HepG2 (cell line): Measurements from ENCODE around the gene SLC48A1. TPM values are rescaled to one million over a fixed set of nuclear protein-coding genes. Genes with fewer than 3 reads are reported as not detected.
A peak's percentile ranks its signal among the peaks of the same experiment; 100 is the strongest.

ENCODE experiments used
- ARID5B ChIP-seq: IDR thresholded peaks from 2 replicates; pipeline ENCODE4 v1.4.0; 2020; ENCODE audit warnings: mild to moderate bottlenecking, missing genetic modification reagents
- CEBPG ChIP-seq: IDR thresholded peaks from 2 replicates; pipeline ENCODE4 v1.6.1; 2016
- HES4 ChIP-seq: sonication (generic); formaldehyde crosslinking; IDR thresholded peaks from 2 replicates; pipeline ENCODE4 v1.9.0; 2021; ENCODE audit warnings: mild to moderate bottlenecking, missing genetic modification reagents, borderline replicate concordance
- HNRNPLL ChIP-seq: fragments of 200-400 bp; formaldehyde crosslinking; IDR thresholded peaks from 2 replicates; pipeline ENCODE4 v1.6.1; 2017; ENCODE audit warnings: mild to moderate bottlenecking, low read depth, low read length; ENCODE audit not compliant: poor library complexity, severe bottlenecking
- KDM2A ChIP-seq: sonication (generic); formaldehyde crosslinking; IDR thresholded peaks from 2 replicates; pipeline ENCODE4 v1.4.0; 2020; ENCODE audit warnings: low read depth, missing genetic modification reagents, borderline replicate concordance
- MEIS2 ChIP-seq: sonication (generic); formaldehyde crosslinking; IDR thresholded peaks from 2 replicates; pipeline ENCODE4 v1.9.0; 2021; ENCODE audit warnings: mild to moderate bottlenecking, missing genetic modification reagents
- PHB2 ChIP-seq: fragments of 450-650 bp; IDR thresholded peaks from 2 replicates; pipeline ENCODE4 v1.6.1; 2018; ENCODE audit not compliant: partially characterized antibody
- RBFOX2 ChIP-seq: fragments of 200-400 bp; formaldehyde crosslinking; IDR thresholded peaks from 2 replicates; pipeline ENCODE4 v1.6.1; 2017; ENCODE audit warnings: low read depth, mild to moderate bottlenecking, low read length
- SP1 ChIP-seq, 2 experiments: fragments of 450-650 bp in 1 of 2; sonication (generic) in 1 of 2; formaldehyde crosslinking in 1 of 2; IDR thresholded peaks; 2 replicates each; pipeline versions ENCODE4 v1.4.0 to v1.6.1; 2016 to 2020; ENCODE audit warnings: missing genetic modification reagents in 1 of 2
- TBX2 ChIP-seq: sonication (generic); formaldehyde crosslinking; IDR thresholded peaks from 2 replicates; pipeline ENCODE4 v1.5.0; 2020; ENCODE audit warnings: missing genetic modification reagents, mild to moderate bottlenecking, borderline replicate concordance
- ZEB1 ChIP-seq: IDR thresholded peaks from 2 replicates; pipeline ENCODE4 v1.6.1; 2012; ENCODE audit warnings: mild to moderate bottlenecking, low read depth, inconsistent platforms; ENCODE audit not compliant: insufficient replicate concordance
- ZFX ChIP-seq: sonication (generic); formaldehyde crosslinking; IDR thresholded peaks from 2 replicates; pipeline ENCODE4 v1.4.0; 2020; ENCODE audit warnings: mild to moderate bottlenecking, low read depth, missing genetic modification reagents, moderate library complexity
- ZNF337 ChIP-seq: sonication (generic); formaldehyde crosslinking; IDR thresholded peaks from 2 replicates; pipeline ENCODE4 v1.5.1; 2020; ENCODE audit warnings: missing genetic modification reagents, low read depth, mild to moderate bottlenecking, borderline replicate concordance
- ZNF383 ChIP-seq: sonication (generic); formaldehyde crosslinking; IDR thresholded peaks from 2 replicates; pipeline ENCODE4 v1.4.0; 2020; ENCODE audit warnings: missing genetic modification reagents, mild to moderate bottlenecking, borderline replicate concordance
- ZNF446 ChIP-seq: sonication (generic); formaldehyde crosslinking; IDR thresholded peaks from 2 replicates; pipeline ENCODE4 v1.5.0; 2020; ENCODE audit warnings: mild to moderate bottlenecking, missing genetic modification reagents
- ZNF570 ChIP-seq: sonication (generic); formaldehyde crosslinking; IDR thresholded peaks from 2 replicates; pipeline ENCODE4 v1.4.0; 2020; ENCODE audit warnings: mild to moderate bottlenecking, missing genetic modification reagents, borderline replicate concordance
- polyA plus RNA-seq, 8 experiments: library from polyadenylated mRNA; depleted of rRNA in 3 of 8; stranded (reverse) in 7 of 8; unstranded in 1 of 8; fragments of >200 nt; fragmentation: Illumina TruSeq in 4 of 8; extraction: Trizol in 4 of 8; gene quantifications; 2 replicates each; pipeline versions ENCODE4 v1.2.1 to v1.2.3, GENCODE V29; 2011 to 2016; ENCODE audit warnings: low read depth in 4 of 8, missing spikeins in 1 of 8, mixed read lengths in 1 of 8; ENCODE audit not compliant: insufficient read depth in 1 of 8
- total RNA-seq, 5 experiments: library from RNA; depleted of rRNA; stranded (reverse); fragments of >200 nt; fragmentation: Illumina TruSeq; extraction: Trizol; gene quantifications; 2 replicates each; pipeline ENCODE4 v1.2.3, GENCODE V29; 2016; ENCODE audit warnings: low read depth in 1 of 5
- TF ChIP-seq, protein P1 (sequence below): sonication (generic); formaldehyde crosslinking; IDR thresholded peaks from 2 replicates; pipeline ENCODE4 v1.5.0; 2020; ENCODE audit warnings: mild to moderate bottlenecking, missing genetic modification reagents, borderline replicate concordance
- TF ChIP-seq, protein P2 (sequence below): sonication (generic); formaldehyde crosslinking; IDR thresholded peaks from 2 replicates; pipeline ENCODE4 v1.5.1; 2020; ENCODE audit warnings: mild to moderate bottlenecking, missing genetic modification reagents, moderate library complexity

SLC48A1 gene
- total and polyA plus RNA-seq, 2 of the 13 experiments (the other 11 are each of a cell fraction or from before 2014, with no cell fraction given) = 2.2 to 3.7 TPM

GRCh38 chr12:47773062-47773857 lies at the start of gene SLC48A1 (continued):
- TF ChIP-seq ARID5B (CRISPR knock-in tag) (no peak), HNRNPLL (peak; percentile 69), CEBPG (CRISPR knock-in tag) (no peak), SP1 (IDR thresholded peaks at IDR 0.05) (no peak), SP1 (CRISPR knock-in tag; IDR thresholded peaks at IDR 0.05) (peak; percentile 46; the same call in 1 of the 2 replicates), ZNF570 (no peak), MEIS2 (CRISPR knock-in tag) (peak; percentile 20; the same call in 1 of the 2 replicates), ZFX (CRISPR knock-in tag) (peak; percentile 82), ZNF383 (CRISPR knock-in tag) (no peak), ZNF446 (peak; percentile 40; the same call in 1 of the 2 replicates), ZNF337 (CRISPR knock-in tag) (no peak), PHB2 (no peak), HES4 (CRISPR knock-in tag) (peak; percentile 31; the same call in 1 of the 2 replicates), ZEB1 (no peak), KDM2A (CRISPR knock-in tag) (peak; percentile 10; the same call in 1 of the 2 replicates), RBFOX2 (peak; percentile 65), TBX2 (CRISPR knock-in tag) (0 out of 2 replicates have a peak, but pooled peaks have one; percentile 12)
- TF ChIP-seq, protein P1, sequence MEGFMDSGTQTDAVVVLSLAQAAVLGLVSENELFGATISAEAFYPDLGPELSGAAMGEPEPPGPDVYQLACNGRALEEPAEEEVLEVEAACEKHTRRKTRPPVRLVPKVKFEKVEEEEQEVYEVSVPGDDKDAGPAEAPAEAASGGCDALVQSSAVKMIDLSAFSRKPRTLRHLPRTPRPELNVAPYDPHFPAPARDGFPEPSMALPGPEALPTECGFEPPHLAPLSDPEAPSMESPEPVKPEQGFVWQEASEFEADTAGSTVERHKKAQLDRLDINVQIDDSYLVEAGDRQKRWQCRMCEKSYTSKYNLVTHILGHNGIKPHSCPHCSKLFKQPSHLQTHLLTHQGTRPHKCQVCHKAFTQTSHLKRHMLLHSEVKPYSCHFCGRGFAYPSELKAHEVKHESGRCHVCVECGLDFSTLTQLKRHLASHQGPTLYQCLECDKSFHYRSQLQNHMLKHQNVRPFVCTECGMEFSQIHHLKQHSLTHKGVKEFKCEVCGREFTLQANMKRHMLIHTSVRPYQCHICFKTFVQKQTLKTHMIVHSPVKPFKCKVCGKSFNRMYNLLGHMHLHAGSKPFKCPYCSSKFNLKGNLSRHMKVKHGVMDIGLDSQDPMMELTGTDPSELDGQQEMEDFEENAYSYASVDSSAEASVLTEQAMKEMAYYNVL (CRISPR knock-in tag) = 0 out of 2 replicates have a peak, but pooled peaks have one; percentile 8
- TF ChIP-seq, protein P2, sequence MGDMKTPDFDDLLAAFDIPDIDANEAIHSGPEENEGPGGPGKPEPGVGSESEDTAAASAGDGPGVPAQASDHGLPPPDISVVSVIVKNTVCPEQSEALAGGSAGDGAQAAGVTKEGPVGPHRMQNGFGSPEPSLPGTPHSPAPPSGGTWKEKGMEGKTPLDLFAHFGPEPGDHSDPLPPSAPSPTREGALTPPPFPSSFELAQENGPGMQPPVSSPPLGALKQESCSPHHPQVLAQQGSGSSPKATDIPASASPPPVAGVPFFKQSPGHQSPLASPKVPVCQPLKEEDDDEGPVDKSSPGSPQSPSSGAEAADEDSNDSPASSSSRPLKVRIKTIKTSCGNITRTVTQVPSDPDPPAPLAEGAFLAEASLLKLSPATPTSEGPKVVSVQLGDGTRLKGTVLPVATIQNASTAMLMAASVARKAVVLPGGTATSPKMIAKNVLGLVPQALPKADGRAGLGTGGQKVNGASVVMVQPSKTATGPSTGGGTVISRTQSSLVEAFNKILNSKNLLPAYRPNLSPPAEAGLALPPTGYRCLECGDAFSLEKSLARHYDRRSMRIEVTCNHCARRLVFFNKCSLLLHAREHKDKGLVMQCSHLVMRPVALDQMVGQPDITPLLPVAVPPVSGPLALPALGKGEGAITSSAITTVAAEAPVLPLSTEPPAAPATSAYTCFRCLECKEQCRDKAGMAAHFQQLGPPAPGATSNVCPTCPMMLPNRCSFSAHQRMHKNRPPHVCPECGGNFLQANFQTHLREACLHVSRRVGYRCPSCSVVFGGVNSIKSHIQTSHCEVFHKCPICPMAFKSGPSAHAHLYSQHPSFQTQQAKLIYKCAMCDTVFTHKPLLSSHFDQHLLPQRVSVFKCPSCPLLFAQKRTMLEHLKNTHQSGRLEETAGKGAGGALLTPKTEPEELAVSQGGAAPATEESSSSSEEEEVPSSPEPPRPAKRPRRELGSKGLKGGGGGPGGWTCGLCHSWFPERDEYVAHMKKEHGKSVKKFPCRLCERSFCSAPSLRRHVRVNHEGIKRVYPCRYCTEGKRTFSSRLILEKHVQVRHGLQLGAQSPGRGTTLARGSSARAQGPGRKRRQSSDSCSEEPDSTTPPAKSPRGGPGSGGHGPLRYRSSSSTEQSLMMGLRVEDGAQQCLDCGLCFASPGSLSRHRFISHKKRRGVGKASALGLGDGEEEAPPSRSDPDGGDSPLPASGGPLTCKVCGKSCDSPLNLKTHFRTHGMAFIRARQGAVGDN (CRISPR knock-in tag) = peak; percentile 63
